Measurements from ENCODE around the gene NPM3. TPM values are rescaled to one million over a fixed set of nuclear protein-coding genes. Genes with fewer than 3 reads are reported as not detected.
A peak's percentile ranks its signal among the peaks of the same experiment; 100 is the strongest.

NPM3 gene
- total RNA-seq, 1 experiment from 2014 or later: 260 TPM

- TF ChIP-seq GRHL2 (CRISPR knock-in tag; IDR thresholded peaks at IDR 0.05; ENCODE audit: insufficient replicate concordance, severe bottlenecking) (no peak), ZNF121 (CRISPR knock-in tag; IDR thresholded peaks at IDR 0.05) (peak; percentile 92; the same call in 1 of the 2 replicates), IRF2 (CRISPR knock-in tag; IDR thresholded peaks at IDR 0.05; ENCODE audit: borderline replicate concordance, low read depth) (no peak), NR1H2 (CRISPR knock-in tag; IDR thresholded peaks at IDR 0.05) (no peak), ZMAT4 (CRISPR knock-in tag; IDR thresholded peaks at IDR 0.05) (no peak), ZNF232 (CRISPR knock-in tag; IDR thresholded peaks at IDR 0.05) (peak; percentile 63; the same call in 1 of the 2 replicates), SMAD4 (CRISPR knock-in tag; IDR thresholded peaks at IDR 0.05) (no peak), SOX15 (CRISPR knock-in tag; IDR thresholded peaks at IDR 0.05) (no peak), CREB1 (CRISPR knock-in tag; IDR thresholded peaks at IDR 0.05) (no peak), ZNF532 (CRISPR knock-in tag; IDR thresholded peaks at IDR 0.05; ENCODE audit: borderline replicate concordance) (no peak), HMGXB4 (CRISPR knock-in tag; IDR thresholded peaks at IDR 0.05) (peak; percentile 87), E2F5 (CRISPR knock-in tag; IDR thresholded peaks at IDR 0.05) (no peak; the same call in 1 of the 2 replicates), ZNF263 (CRISPR knock-in tag; IDR thresholded peaks at IDR 0.05; ENCODE audit: low read depth) (peak; percentile 84), MLX (CRISPR knock-in tag; IDR thresholded peaks at IDR 0.05) (0 out of 2 replicates have a peak, but pooled peaks have one; percentile 19), TCF7 (CRISPR knock-in tag; IDR thresholded peaks at IDR 0.05; ENCODE audit: low read depth) (no peak), NFATC4 (CRISPR knock-in tag; IDR thresholded peaks at IDR 0.05) (no peak), FOXP4 (CRISPR knock-in tag; IDR thresholded peaks at IDR 0.05) (peak; percentile 76), TEAD4 (CRISPR knock-in tag; IDR thresholded peaks at IDR 0.05) (no peak), ZSCAN18 (CRISPR knock-in tag; IDR thresholded peaks at IDR 0.05) (no peak), GTF2I (CRISPR knock-in tag; conservative IDR thresholded peaks at IDR 0.05) (peak; percentile 89), TP53 (CRISPR knock-in tag; IDR thresholded peaks at IDR 0.05) (peak; percentile 45; the same call in 1 of the 2 replicates), CTCF (IDR thresholded peaks at IDR 0.05) (peak; percentile 88), ATF1 (CRISPR knock-in tag; IDR thresholded peaks at IDR 0.05) (0 out of 2 replicates have a peak, but pooled peaks have one; percentile 40), FOXK1 (CRISPR knock-in tag; IDR thresholded peaks at IDR 0.05) (peak; percentile 44; the same call in 1 of the 2 replicates), MAX (CRISPR knock-in tag; IDR thresholded peaks at IDR 0.05) (peak; percentile 94), ESRRA (CRISPR knock-in tag; IDR thresholded peaks at IDR 0.05; ENCODE audit: borderline replicate concordance) (peak; percentile 42; the same call in 1 of the 2 replicates)
Observed at GRCh38 chr10:101779544-101780186, 3.6 kb downstream of the NPM3 start (continued).
